GM12873 (cell line): ENCODE measurements around the gene RABGAP1L.

ENCODE experiments used
- CTCF ChIP-seq: IDR thresholded peaks from 2 replicates; pipeline ENCODE4 v1.5.1; 2012; ENCODE audit warnings: low read depth, mild to moderate bottlenecking, moderate library complexity, low read length, control low read depth; ENCODE audit not compliant: insufficient read depth; ENCODE audit errors: missing control alignments

The RABGAP1L gene

GRCh38 chr1:174964261-174964971 is 805.1 kb downstream of the RABGAP1L start:
- TF ChIP-seq CTCF: no peak

GRCh38 chr1:174964972-174965361 is 805.6 kb downstream of the RABGAP1L start:
- TF ChIP-seq CTCF: no peak

- no peak for TF ChIP-seq CTCF
Measured at GRCh38 chr1:174965362-174966007, 806.2 kb downstream of the RABGAP1L start.

- TF ChIP-seq CTCF: no peak
Measured at GRCh38 chr1:174966008-174966572, 806.8 kb downstream of the RABGAP1L start.

- TF ChIP-seq CTCF: no peak
Measured at GRCh38 chr1:174967845-174968705, 808.8 kb downstream of the RABGAP1L start.

GRCh38 chr1:174968750-174969244 is 809.5 kb downstream of the RABGAP1L start:
- TF ChIP-seq CTCF: no peak
